ENCODE measurements around the gene MFAP5. TPM values are rescaled to one million over a fixed set of nuclear protein-coding genes. Genes with fewer than 3 reads are reported as not detected.
"Not testable (repeated sequence)": the region's sequence is repeated elsewhere in the genome, so short reads cannot be mapped to it uniquely, and the experiment has no call there.

The MFAP5 gene
- polyA plus RNA-seq, 2 of the 4 experiments (the other 2 are of a cell fraction), result 0.40 TPM

DNA sequence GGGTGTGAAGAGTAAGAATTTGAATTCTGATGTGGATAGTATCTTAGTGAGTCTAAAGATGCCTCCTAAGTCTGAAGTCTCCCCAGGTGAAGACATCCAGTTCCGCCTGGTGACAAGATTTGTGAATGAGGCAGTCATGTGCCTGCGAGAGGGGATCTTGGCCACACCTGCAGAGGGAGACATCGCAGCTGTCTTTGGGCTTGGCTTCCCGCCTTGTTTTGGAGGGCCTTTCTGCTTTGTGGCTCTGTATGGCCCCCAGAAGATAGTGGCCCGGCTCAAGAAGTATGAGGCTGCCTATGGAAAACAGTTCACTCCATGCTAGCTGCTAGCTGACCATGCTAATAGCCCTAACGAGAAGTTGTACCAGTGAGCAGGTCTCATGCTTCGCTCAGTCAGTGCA, 25.4 kb downstream of the MFAP5 start:
- no peaks in the 10 kb centered on the region for H3K4me1 ChIP-seq
- ATAC-seq (no peak), FAIRE-seq (no peak), DNase-seq (ENCODE audit: low read depth in 1 of 2, low spot score in 1 of 2) (no peak)
- no peak overlapping the region for H3K4me2 ChIP-seq
- ChIA-PET CTCF (interaction anchor here (1.0 to 1.6 kb wide), 2 partner anchors 20 to 223 kb away, joined by 3 read pairs; no protein-coding TSS in a partner anchor), POLR2A (no interaction called here)
- H3K9me3 ChIP-seq, result no peaks in the 10 kb centered on the region
- no peak overlapping the region for H3K4me3 ChIP-seq
- TF ChIP-seq HEYL (CRISPR knock-in tag; IDR thresholded peaks at IDR 0.05), result no peak
- TF ChIP-seq TP53 (CRISPR knock-in tag; IDR thresholded peaks at IDR 0.05), result no peak
- TF ChIP-seq ZC3H11A (IDR thresholded peaks at IDR 0.05), result no peak
- TF ChIP-seq CEBPB (IDR thresholded peaks at IDR 0.05), result no peak
- TF ChIP-seq, protein P1, sequence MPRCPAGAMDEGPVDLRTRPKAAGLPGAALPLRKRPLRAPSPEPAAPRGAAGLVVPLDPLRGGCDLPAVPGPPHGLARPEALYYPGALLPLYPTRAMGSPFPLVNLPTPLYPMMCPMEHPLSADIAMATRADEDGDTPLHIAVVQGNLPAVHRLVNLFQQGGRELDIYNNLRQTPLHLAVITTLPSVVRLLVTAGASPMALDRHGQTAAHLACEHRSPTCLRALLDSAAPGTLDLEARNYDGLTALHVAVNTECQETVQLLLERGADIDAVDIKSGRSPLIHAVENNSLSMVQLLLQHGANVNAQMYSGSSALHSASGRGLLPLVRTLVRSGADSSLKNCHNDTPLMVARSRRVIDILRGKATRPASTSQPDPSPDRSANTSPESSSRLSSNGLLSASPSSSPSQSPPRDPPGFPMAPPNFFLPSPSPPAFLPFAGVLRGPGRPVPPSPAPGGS (IDR thresholded peaks at IDR 0.05), result no peak
- no peak for TF ChIP-seq ZNF302 (CRISPR knock-in tag; IDR thresholded peaks at IDR 0.05)
- TF ChIP-seq, protein P2, sequence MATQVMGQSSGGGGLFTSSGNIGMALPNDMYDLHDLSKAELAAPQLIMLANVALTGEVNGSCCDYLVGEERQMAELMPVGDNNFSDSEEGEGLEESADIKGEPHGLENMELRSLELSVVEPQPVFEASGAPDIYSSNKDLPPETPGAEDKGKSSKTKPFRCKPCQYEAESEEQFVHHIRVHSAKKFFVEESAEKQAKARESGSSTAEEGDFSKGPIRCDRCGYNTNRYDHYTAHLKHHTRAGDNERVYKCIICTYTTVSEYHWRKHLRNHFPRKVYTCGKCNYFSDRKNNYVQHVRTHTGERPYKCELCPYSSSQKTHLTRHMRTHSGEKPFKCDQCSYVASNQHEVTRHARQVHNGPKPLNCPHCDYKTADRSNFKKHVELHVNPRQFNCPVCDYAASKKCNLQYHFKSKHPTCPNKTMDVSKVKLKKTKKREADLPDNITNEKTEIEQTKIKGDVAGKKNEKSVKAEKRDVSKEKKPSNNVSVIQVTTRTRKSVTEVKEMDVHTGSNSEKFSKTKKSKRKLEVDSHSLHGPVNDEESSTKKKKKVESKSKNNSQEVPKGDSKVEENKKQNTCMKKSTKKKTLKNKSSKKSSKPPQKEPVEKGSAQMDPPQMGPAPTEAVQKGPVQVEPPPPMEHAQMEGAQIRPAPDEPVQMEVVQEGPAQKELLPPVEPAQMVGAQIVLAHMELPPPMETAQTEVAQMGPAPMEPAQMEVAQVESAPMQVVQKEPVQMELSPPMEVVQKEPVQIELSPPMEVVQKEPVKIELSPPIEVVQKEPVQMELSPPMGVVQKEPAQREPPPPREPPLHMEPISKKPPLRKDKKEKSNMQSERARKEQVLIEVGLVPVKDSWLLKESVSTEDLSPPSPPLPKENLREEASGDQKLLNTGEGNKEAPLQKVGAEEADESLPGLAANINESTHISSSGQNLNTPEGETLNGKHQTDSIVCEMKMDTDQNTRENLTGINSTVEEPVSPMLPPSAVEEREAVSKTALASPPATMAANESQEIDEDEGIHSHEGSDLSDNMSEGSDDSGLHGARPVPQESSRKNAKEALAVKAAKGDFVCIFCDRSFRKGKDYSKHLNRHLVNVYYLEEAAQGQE (IDR thresholded peaks at IDR 0.05), result no peak
- TF ChIP-seq CBX8 (IDR thresholded peaks at IDR 0.05), result no peak
- no peak for TF ChIP-seq FOSB (CRISPR knock-in tag; IDR thresholded peaks at IDR 0.05)
- no peak for TF ChIP-seq ESRRA (IDR thresholded peaks at IDR 0.05; ENCODE audit: borderline replicate concordance, low read length)
- TF ChIP-seq PHF8 (IDR thresholded peaks at IDR 0.05; ENCODE audit: borderline replicate concordance, low read depth), result no peak
- no peak for TF ChIP-seq MAZ (IDR thresholded peaks at IDR 0.05; ENCODE audit: borderline replicate concordance, low read depth, low read length)
- TF ChIP-seq EP300 (IDR thresholded peaks at IDR 0.05), result no peak
- TF ChIP-seq JUN (IDR thresholded peaks at IDR 0.05), result no peak
- TF ChIP-seq, protein P3, sequence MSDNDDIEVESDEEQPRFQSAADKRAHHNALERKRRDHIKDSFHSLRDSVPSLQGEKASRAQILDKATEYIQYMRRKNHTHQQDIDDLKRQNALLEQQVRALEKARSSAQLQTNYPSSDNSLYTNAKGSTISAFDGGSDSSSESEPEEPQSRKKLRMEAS (IDR thresholded peaks at IDR 0.05), result no peak
- TF ChIP-seq RFX5 (IDR thresholded peaks at IDR 0.05), result no peak
- TF ChIP-seq HOXB13 (CRISPR knock-in tag; IDR thresholded peaks at IDR 0.05; ENCODE audit: low read depth), result no peak
- no peak for TF ChIP-seq SMC3 (IDR thresholded peaks at IDR 0.05)
- no peak for TF ChIP-seq NFE2L2 (conservative IDR thresholded peaks at IDR 0.05; ENCODE audit: low read length)
- H3K27ac ChIP-seq, result no peak overlapping the region
- 71% methylated on average over 7 of the region's 7 CpGs for WGBS (ENCODE audit: missing lambda C conversion rate)

DNA sequence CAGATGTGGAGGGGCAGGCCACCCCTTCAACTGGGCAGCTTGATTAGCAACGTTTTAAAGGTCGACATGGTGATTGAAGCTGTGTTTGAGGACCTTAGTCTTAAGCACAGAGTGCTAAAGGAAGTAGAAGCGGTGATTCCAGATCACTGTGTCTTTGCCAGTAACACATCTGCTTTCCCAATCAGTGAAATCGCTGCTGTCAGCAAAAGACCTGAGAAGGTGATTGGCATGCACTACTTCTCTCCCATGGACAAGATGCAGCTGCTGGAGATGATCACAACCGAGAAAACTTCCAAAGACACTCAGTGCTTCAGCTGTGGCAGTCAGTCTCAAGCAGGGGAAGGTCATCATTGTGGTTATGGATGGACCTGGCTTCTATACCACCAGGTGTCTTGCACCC, 26.0 kb downstream of the MFAP5 start:
- ChIA-PET POLR2A (no interaction called here), CTCF (interaction anchor here (1.0 to 1.6 kb wide), 2 partner anchors 21 to 224 kb away, joined by 3 read pairs; no protein-coding TSS in a partner anchor)
- TF ChIP-seq CEBPB (IDR thresholded peaks at IDR 0.05), result no peak
- TF ChIP-seq KDM5A (IDR thresholded peaks at IDR 0.05), result no peak
- no peak for TF ChIP-seq FOXS1 (CRISPR knock-in tag; IDR thresholded peaks at IDR 0.05)
- TF ChIP-seq, protein P4, sequence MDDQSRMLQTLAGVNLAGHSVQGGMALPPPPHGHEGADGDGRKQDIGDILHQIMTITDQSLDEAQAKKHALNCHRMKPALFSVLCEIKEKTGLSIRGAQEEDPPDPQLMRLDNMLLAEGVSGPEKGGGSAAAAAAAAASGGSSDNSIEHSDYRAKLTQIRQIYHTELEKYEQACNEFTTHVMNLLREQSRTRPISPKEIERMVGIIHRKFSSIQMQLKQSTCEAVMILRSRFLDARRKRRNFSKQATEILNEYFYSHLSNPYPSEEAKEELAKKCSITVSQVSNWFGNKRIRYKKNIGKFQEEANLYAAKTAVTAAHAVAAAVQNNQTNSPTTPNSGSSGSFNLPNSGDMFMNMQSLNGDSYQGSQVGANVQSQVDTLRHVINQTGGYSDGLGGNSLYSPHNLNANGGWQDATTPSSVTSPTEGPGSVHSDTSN (IDR thresholded peaks at IDR 0.05), result no peak
- no peak for TF ChIP-seq CBX8 (IDR thresholded peaks at IDR 0.05)
- no peak for TF ChIP-seq ZFP36 (IDR thresholded peaks at IDR 0.05; ENCODE audit: borderline replicate concordance, partially characterized antibody)
- no peak for TF ChIP-seq GATA3 (IDR thresholded peaks at IDR 0.05; ENCODE audit: borderline replicate concordance)
- no peak for TF ChIP-seq ZSCAN20 (CRISPR knock-in tag; IDR thresholded peaks at IDR 0.05)
- TF ChIP-seq MAFK (IDR thresholded peaks at IDR 0.05; ENCODE audit: partially characterized antibody), result peak; percentile 81
- H3K27ac ChIP-seq, result no peak overlapping the region
- WGBS (ENCODE audit: missing lambda C conversion rate), result 30% methylated on average over 5 of the region's 5 CpGs
- H3K4me3 ChIP-seq, result no peak overlapping the region
- DNase-seq (ENCODE audit: low read depth in 1 of 2, low spot score in 1 of 2) (no peak), FAIRE-seq (no peak), ATAC-seq (no peak)
- no peak overlapping the region for H3K4me2 ChIP-seq
- H3K9me3 ChIP-seq, result no peaks in the 10 kb centered on the region
- no peaks in the 10 kb centered on the region for H3K4me1 ChIP-seq

DNA sequence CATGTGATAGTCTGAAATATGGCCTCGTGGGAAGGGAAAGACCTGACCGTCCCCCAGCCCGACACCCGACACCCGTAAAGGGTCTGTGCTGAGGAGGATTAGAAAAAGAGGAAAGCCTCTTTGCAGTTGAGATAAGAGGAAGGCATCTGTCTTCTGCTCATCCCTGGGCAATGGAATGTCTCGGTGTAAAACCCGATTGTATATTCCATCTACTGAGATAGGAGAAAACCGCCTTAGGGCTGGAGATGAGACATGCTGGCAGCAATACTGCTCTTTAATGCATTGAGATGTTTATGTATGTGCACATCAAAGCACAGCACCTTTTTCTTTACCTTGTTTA, 26.6 kb downstream of the MFAP5 start:
- ATAC-seq; FAIRE-seq; H3K4me2 ChIP-seq; H3K27ac ChIP-seq; H3K4me3 ChIP-seq; DNase-seq (ENCODE audit: low read depth in 1 of 2, low spot score in 1 of 2); POLR2A ChIA-PET; H3K4me1 ChIP-seq; H3K9me3 ChIP-seq: not testable (repeated sequence)
- CTCF ChIA-PET, result interaction anchor here (1.5 kb wide), 1 partner anchor 21 kb away, joined by 3 read pairs; no protein-coding TSS in a partner anchor
- 73% methylated on average over 8 of the region's 8 CpGs for WGBS (ENCODE audit: missing lambda C conversion rate)

DNA sequence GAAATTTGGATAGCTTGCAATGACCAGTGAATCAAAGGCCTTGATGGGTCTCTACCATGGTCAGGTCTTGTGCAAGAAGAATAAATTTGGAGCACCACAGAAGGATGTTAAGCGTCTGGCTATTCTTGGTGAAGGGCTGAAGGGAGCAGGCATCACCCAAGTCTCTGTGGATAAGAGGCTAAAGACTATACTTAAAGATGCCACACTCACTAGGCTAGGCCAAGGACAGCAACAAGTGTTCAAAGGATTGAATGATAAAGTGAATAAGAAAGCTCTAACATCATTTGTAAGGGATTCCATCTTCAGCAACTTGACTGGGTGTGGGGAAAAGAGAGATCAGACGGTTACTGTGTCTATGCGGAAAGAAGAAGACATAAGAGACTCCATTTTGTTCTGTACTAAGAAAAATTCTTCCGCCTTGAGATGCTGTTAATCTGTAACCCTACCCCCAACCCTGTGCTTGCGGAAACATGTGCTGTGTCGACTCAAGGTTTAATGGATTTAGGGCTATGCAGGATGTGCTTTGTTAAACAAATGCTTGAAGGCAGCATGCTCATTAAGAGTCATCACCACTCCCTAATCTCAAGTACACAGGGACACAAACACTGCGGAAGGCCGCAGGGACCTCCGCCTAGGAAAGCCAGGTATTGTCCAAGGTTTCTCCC, 27.2 kb downstream of the MFAP5 start:
- POLR2A ChIA-PET; H3K27ac ChIP-seq; H3K9me3 ChIP-seq; H3K4me1 ChIP-seq; ATAC-seq; FAIRE-seq; H3K4me2 ChIP-seq; H3K4me3 ChIP-seq; DNase-seq (ENCODE audit: low read depth in 1 of 2, low spot score in 1 of 2): not testable (repeated sequence)
- CTCF ChIA-PET, result interaction anchor here (1.5 kb wide), 1 partner anchor 22 kb away, joined by 3 read pairs; no protein-coding TSS in a partner anchor
- WGBS (ENCODE audit: missing lambda C conversion rate), result 84% methylated on average over 9 of the region's 9 CpGs

Measured in A549 (cell line).